GM23338 (cell line): ENCODE measurements around the gene NUTF2. TPM values are rescaled to one million over a fixed set of nuclear protein-coding genes. Genes with fewer than 3 reads are reported as not detected.

Experiments used
- ATAC-seq: fragments of 200-7000 bp; cut with Tn5 transposase; 3 replicates; pipeline ENCODE4 v1.9.1; 2020
- DNase-seq: peaks from one replicate; pipeline ENCODE4 v3.0.0-alpha.2; 2015; ENCODE audit warnings: low spot score
- H2AFZ ChIP-seq: fragments of 200-600 bp; sonication (generic); 2 replicates; pipeline ENCODE4 v1.8.0; 2016; ENCODE audit warnings: antibody characterized with exemption, mild to moderate bottlenecking, moderate library complexity
- H3F3A ChIP-seq: fragments of 200-600 bp; sonication (generic); replicated peaks from 2 replicates; pipeline ENCODE4 v1.8.0; 2017; ENCODE audit warnings: antibody characterized with exemption, mixed run types, low read depth
- H3K27ac ChIP-seq: fragments of 200-600 bp; sonication (generic); 2 replicates; pipeline ENCODE4 v1.6.1; 2016; ENCODE audit warnings: low read depth
- H3K27me3 ChIP-seq: fragments of 200-600 bp; sonication (generic); 2 replicates; pipeline ENCODE4 v1.8.0; 2016; ENCODE audit warnings: mild to moderate bottlenecking, mixed run types, moderate library complexity; ENCODE audit not compliant: insufficient read depth
- H3K36me3 ChIP-seq: fragments of 200-600 bp; sonication (generic); 2 replicates; pipeline ENCODE4 v1.8.0; 2016; ENCODE audit warnings: mild to moderate bottlenecking; ENCODE audit not compliant: insufficient read depth
- H3K4me1 ChIP-seq: fragments of 200-600 bp; sonication (generic); 2 replicates; pipeline ENCODE4 v1.8.0; 2016; ENCODE audit warnings: mild to moderate bottlenecking, moderate library complexity; ENCODE audit not compliant: insufficient read depth
- H3K4me2 ChIP-seq: fragments of 200-600 bp; sonication (generic); 2 replicates; pipeline ENCODE4 v1.7.1; 2017; ENCODE audit warnings: mixed run types
- H3K4me3 ChIP-seq: fragments of 200-600 bp; sonication (generic); 2 replicates; pipeline ENCODE4 v1.6.1; 2016; ENCODE audit warnings: mixed run types
- H3K79me2 ChIP-seq: fragments of 200-600 bp; sonication (generic); replicated peaks from 2 replicates; pipeline ENCODE4 v1.8.0; 2017; ENCODE audit warnings: mild to moderate bottlenecking; ENCODE audit not compliant: insufficient read depth
- H3K9me2 ChIP-seq: fragments of 200-600 bp; sonication (generic); 2 replicates; pipeline ENCODE4 v1.8.0; 2017; ENCODE audit not compliant: insufficient read depth
- H4K20me1 ChIP-seq: fragments of 200-600 bp; sonication (generic); replicated peaks from 2 replicates; pipeline ENCODE4 v1.8.0; 2017; ENCODE audit warnings: mild to moderate bottlenecking; ENCODE audit not compliant: insufficient read depth
- H3K27ac Mint-ChIP-seq: 2 replicates; pipeline ENCODE4 v1.8.0; 2020; ENCODE audit warnings: inconsistent platforms, mild to moderate bottlenecking, moderate library complexity, mixed read lengths
- H3K27me3 Mint-ChIP-seq: 3 replicates; pipeline ENCODE4 v1.8.0; 2022; ENCODE audit warnings: low read depth, mild to moderate bottlenecking, moderate library complexity, mixed read lengths, inconsistent platforms; ENCODE audit not compliant: insufficient read depth, poor library complexity
- H3K36me3 Mint-ChIP-seq: 3 replicates; pipeline ENCODE4 v1.8.0; 2021; ENCODE audit warnings: low read depth, mild to moderate bottlenecking, inconsistent platforms, moderate library complexity, mixed read lengths
- H3K4me1 Mint-ChIP-seq: 3 replicates; pipeline ENCODE4 v1.8.0; 2020; ENCODE audit warnings: mild to moderate bottlenecking, inconsistent platforms, mixed read lengths
- H3K4me3 Mint-ChIP-seq: 3 replicates; pipeline ENCODE4 v1.8.0; 2021; ENCODE audit warnings: moderate library complexity, mild to moderate bottlenecking, inconsistent platforms, mixed read lengths
- H3K9me3 Mint-ChIP-seq: 3 replicates; pipeline ENCODE4 v1.8.0; 2020; ENCODE audit warnings: moderate library complexity, mild to moderate bottlenecking, inconsistent platforms, mixed read lengths
- CREB1 ChIP-seq: fragments of 250-450 bp; sonication (Bioruptor Pico); IDR thresholded peaks from 2 replicates; pipeline ENCODE4 v1.5.0; 2020; ENCODE audit warnings: low read depth, mild to moderate bottlenecking, moderate library complexity
- EZH2phosphoT487 ChIP-seq: fragments of 200-600 bp; sonication (generic); IDR thresholded peaks from one replicate; pipeline ENCODE4 v1.8.1; 2018; ENCODE audit warnings: antibody characterized with exemption; ENCODE audit not compliant: unreplicated experiment
- JUNB ChIP-seq: IDR thresholded peaks from one replicate; pipeline ENCODE4 v1.6.1; 2016; ENCODE audit warnings: antibody characterized with exemption; ENCODE audit not compliant: unreplicated experiment
- NANOG ChIP-seq: IDR thresholded peaks from 2 replicates; pipeline ENCODE4 v1.6.1; 2016; ENCODE audit warnings: antibody characterized with exemption, borderline replicate concordance
- POLR2AphosphoS5 ChIP-seq: IDR thresholded peaks from 2 replicates; pipeline ENCODE4 v1.6.1; 2016; ENCODE audit warnings: antibody characterized with exemption, low read depth
- REST ChIP-seq: IDR thresholded peaks from one replicate; pipeline ENCODE4 v1.6.1; 2018; ENCODE audit warnings: antibody characterized with exemption; ENCODE audit not compliant: unreplicated experiment
- STAT1 ChIP-seq: IDR thresholded peaks from one replicate; pipeline ENCODE4 v1.6.1; 2016; ENCODE audit warnings: antibody characterized with exemption; ENCODE audit not compliant: unreplicated experiment
- polyA plus RNA-seq: library from polyadenylated mRNA; unstranded; fragments of >200 nt; fragmentation: Nextera tagmentation; extraction: Ambion mirVana; gene quantifications from 2 replicates; pipeline ENCODE4 v1.2.1, GENCODE V29; 2016
- total RNA-seq: library from RNA; depleted of rRNA; stranded (reverse); fragments of >200 nt; shearing (Covaris generic); gene quantifications from 2 replicates; pipeline ENCODE4 v1.2.3, GENCODE V29; 2014
- TF ChIP-seq, protein P1 (sequence below): IDR thresholded peaks from 2 replicates; pipeline ENCODE4 v1.6.1; 2016; ENCODE audit warnings: antibody characterized with exemption
- TF ChIP-seq, protein P2 (sequence below): fragments of 250-450 bp; sonication (Bioruptor Pico); IDR thresholded peaks from 2 replicates; pipeline ENCODE4 v1.5.0; 2020; ENCODE audit warnings: mild to moderate bottlenecking, moderate library complexity
- TF ChIP-seq, protein P3 (sequence below), 2 experiments: fragments of 200-600 bp in 1 of 2; sonication (generic) in 1 of 2; conservative IDR thresholded peaks; 2 replicates each; pipeline versions ENCODE4 v1.5.1 to v1.6.1; 2016 to 2017; ENCODE audit warnings: antibody characterized with exemption in 2 of 2, low read depth in 2 of 2, mild to moderate bottlenecking in 2 of 2, moderate library complexity in 1 of 2

Gene NUTF2
- total and polyA plus RNA-seq, 2 experiments from 2014 or later: 321 to 391 TPM

- Histone ChIP-seq H3K27me3 (no peaks in the 10 kb centered on the region), H3F3A (no peaks in the 10 kb centered on the region; the same call in 1 of the 2 replicates), H4K20me1 (peaks cover 79% of the 10 kb centered on the region), H3K4me1 (peaks cover 18% of the 10 kb centered on the region), H3K4me3 (no peak overlapping the region), H3K4me2 (no peak overlapping the region), H3K79me2 (peaks cover 100% of the 10 kb centered on the region), H3K27ac (peak overlapping the region; percentile 75; the same call in 1 of the 2 replicates), H3K9me2 (no peaks in the 10 kb centered on the region), H2AFZ (no peak overlapping the region), H3K36me3 (no peaks in the 10 kb centered on the region)
- Mint-ChIP-seq H3K36me3 (peaks cover 22% of the 10 kb centered on the region), H3K27ac (peak overlapping the region; percentile 65), H3K4me1 (peaks cover 34% of the 10 kb centered on the region), H3K4me3 (no peak overlapping the region), H3K9me3 (no peaks in the 10 kb centered on the region), H3K27me3 (peaks cover 4% of the 10 kb centered on the region)
- ATAC-seq (no peak), DNase-seq (no peak)
- TF ChIP-seq EZH2phosphoT487 (no peak), POLR2AphosphoS5 (no peak), JUNB (no peak), REST (no peak), NANOG (no peak), CREB1 (no peak), STAT1 (no peak)
- TF ChIP-seq, protein P1, sequence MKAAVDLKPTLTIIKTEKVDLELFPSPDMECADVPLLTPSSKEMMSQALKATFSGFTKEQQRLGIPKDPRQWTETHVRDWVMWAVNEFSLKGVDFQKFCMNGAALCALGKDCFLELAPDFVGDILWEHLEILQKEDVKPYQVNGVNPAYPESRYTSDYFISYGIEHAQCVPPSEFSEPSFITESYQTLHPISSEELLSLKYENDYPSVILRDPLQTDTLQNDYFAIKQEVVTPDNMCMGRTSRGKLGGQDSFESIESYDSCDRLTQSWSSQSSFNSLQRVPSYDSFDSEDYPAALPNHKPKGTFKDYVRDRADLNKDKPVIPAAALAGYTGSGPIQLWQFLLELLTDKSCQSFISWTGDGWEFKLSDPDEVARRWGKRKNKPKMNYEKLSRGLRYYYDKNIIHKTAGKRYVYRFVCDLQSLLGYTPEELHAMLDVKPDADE: no peak
- TF ChIP-seq, protein P2, sequence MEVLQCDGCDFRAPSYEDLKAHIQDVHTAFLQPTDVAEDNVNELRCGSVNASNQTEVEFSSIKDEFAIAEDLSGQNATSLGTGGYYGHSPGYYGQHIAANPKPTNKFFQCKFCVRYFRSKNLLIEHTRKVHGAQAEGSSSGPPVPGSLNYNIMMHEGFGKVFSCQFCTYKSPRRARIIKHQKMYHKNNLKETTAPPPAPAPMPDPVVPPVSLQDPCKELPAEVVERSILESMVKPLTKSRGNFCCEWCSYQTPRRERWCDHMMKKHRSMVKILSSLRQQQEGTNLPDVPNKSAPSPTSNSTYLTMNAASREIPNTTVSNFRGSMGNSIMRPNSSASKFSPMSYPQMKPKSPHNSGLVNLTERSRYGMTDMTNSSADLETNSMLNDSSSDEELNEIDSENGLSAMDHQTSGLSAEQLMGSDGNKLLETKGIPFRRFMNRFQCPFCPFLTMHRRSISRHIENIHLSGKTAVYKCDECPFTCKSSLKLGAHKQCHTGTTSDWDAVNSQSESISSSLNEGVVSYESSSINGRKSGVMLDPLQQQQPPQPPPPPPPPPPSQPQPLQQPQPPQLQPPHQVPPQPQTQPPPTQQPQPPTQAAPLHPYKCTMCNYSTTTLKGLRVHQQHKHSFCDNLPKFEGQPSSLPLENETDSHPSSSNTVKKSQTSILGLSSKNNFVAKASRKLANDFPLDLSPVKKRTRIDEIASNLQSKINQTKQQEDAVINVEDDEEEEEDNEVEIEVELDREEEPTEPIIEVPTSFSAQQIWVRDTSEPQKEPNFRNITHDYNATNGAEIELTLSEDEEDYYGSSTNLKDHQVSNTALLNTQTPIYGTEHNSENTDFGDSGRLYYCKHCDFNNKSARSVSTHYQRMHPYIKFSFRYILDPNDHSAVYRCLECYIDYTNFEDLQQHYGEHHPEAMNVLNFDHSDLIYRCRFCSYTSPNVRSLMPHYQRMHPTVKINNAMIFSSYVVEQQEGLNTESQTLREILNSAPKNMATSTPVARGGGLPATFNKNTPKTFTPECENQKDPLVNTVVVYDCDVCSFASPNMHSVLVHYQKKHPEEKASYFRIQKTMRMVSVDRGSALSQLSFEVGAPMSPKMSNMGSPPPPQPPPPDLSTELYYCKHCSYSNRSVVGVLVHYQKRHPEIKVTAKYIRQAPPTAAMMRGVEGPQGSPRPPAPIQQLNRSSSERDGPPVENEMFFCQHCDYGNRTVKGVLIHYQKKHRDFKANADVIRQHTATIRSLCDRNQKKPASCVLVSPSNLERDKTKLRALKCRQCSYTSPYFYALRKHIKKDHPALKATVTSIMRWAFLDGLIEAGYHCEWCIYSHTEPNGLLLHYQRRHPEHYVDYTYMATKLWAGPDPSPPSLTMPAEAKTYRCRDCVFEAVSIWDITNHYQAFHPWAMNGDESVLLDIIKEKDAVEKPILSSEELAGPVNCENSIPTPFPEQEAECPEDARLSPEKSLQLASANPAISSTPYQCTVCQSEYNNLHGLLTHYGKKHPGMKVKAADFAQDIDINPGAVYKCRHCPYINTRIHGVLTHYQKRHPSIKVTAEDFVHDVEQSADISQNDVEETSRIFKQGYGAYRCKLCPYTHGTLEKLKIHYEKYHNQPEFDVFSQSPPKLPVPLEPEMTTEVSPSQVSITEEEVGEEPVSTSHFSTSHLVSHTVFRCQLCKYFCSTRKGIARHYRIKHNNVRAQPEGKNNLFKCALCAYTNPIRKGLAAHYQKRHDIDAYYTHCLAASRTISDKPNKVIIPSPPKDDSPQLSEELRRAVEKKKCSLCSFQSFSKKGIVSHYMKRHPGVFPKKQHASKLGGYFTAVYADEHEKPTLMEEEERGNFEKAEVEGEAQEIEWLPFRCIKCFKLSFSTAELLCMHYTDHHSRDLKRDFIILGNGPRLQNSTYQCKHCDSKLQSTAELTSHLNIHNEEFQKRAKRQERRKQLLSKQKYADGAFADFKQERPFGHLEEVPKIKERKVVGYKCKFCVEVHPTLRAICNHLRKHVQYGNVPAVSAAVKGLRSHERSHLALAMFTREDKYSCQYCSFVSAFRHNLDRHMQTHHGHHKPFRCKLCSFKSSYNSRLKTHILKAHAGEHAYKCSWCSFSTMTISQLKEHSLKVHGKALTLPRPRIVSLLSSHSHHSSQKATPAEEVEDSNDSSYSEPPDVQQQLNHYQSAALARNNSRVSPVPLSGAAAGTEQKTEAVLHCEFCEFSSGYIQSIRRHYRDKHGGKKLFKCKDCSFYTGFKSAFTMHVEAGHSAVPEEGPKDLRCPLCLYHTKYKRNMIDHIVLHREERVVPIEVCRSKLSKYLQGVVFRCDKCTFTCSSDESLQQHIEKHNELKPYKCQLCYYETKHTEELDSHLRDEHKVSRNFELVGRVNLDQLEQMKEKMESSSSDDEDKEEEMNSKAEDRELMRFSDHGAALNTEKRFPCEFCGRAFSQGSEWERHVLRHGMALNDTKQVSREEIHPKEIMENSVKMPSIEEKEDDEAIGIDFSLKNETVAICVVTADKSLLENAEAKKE (CRISPR knock-in tag): no peak
- TF ChIP-seq, protein P3, sequence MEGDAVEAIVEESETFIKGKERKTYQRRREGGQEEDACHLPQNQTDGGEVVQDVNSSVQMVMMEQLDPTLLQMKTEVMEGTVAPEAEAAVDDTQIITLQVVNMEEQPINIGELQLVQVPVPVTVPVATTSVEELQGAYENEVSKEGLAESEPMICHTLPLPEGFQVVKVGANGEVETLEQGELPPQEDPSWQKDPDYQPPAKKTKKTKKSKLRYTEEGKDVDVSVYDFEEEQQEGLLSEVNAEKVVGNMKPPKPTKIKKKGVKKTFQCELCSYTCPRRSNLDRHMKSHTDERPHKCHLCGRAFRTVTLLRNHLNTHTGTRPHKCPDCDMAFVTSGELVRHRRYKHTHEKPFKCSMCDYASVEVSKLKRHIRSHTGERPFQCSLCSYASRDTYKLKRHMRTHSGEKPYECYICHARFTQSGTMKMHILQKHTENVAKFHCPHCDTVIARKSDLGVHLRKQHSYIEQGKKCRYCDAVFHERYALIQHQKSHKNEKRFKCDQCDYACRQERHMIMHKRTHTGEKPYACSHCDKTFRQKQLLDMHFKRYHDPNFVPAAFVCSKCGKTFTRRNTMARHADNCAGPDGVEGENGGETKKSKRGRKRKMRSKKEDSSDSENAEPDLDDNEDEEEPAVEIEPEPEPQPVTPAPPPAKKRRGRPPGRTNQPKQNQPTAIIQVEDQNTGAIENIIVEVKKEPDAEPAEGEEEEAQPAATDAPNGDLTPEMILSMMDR (conservative IDR thresholded peaks at IDR 0.05; ENCODE audit: low read depth in 2 of 2): no peak
Observed at GRCh38 chr16:67855789-67856188, 9.1 kb downstream of the NUTF2 start.
